AG10803 (cell line): Measurements from ENCODE around the gene FAM180B.

Source experiments
- DNase-seq: peaks from one replicate; pipeline ENCODE4 v3.0.0; 2010; ENCODE audit warnings: low read depth
- H3K4me3 ChIP-seq: 2 replicates; pipeline ENCODE4 v1.5.1; 2011; ENCODE audit warnings: mild to moderate bottlenecking, low read length, control low read depth
- TF ChIP-seq, protein P1 (sequence below): conservative IDR thresholded peaks from 2 replicates; pipeline ENCODE4 v1.5.1; 2011; ENCODE audit warnings: mild to moderate bottlenecking, low read length, control low read depth, inconsistent platforms

FAM180B gene

DNA sequence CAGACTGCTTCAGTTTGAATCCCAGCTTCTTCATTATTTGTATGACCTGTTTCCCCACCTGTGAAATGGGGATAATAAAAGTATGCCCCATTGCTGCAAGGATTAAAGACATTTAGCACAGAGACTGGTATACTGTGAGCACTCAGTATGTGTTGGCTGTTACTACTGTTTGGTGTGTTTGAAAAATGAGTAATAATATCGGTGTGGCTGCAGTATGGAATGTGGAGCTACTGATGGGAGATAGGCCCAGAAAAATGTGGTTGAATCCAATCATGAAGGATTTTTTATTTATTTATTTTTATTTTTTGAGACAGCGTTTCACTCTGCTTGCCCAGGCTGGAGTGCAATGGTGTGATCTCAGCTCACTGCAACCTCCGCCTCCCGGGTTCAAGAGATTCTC, 16.8 kb downstream of the FAM180B start:
- peak; percentile 42 for DNase-seq
- H3K4me3 ChIP-seq, result no peak overlapping the region
- TF ChIP-seq, protein P1, sequence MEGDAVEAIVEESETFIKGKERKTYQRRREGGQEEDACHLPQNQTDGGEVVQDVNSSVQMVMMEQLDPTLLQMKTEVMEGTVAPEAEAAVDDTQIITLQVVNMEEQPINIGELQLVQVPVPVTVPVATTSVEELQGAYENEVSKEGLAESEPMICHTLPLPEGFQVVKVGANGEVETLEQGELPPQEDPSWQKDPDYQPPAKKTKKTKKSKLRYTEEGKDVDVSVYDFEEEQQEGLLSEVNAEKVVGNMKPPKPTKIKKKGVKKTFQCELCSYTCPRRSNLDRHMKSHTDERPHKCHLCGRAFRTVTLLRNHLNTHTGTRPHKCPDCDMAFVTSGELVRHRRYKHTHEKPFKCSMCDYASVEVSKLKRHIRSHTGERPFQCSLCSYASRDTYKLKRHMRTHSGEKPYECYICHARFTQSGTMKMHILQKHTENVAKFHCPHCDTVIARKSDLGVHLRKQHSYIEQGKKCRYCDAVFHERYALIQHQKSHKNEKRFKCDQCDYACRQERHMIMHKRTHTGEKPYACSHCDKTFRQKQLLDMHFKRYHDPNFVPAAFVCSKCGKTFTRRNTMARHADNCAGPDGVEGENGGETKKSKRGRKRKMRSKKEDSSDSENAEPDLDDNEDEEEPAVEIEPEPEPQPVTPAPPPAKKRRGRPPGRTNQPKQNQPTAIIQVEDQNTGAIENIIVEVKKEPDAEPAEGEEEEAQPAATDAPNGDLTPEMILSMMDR, result no peak

DNA sequence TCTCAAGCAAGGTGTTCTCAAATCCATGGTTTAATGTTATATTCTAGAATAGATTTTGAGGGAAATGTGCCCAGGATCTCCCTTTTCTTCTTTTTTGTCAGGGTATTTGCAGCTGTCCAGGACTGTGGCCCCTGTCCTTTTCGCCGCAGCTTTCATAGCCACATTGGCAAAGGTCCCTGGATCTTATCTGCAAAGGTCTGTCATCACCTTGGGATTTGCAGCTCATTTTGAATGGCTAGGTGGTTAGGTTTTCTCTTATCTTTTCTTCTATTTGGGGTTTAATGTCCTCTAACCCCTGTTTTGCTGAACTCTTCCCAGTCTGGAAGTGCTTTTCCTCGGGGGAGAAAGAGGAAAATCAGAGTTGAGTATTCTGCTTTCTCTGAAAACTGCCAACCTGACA, 19.4 kb downstream of the FAM180B start:
- DNase-seq, result no peak
- TF ChIP-seq, protein P1, result no peak
- H3K4me3 ChIP-seq, result no peak overlapping the region

DNA sequence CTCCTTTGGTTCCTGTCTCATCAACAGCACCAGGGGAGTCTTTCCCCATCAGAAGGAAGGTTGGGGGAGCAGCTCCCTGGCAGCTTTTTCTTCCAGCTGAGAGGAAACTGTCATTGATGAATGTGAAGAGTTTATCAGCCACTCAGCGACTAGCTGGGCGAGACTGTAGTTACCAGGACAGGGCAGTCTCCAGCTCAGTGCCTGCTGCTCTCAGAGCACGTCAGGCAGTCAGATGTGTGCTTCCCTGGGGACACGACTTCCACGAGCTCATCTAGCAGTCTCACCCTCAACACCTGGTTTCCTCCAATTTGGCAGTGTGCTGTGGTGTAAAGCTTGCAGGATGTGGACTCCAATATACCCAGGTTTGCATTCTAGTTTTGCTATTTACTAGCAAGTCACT, 20.3 kb downstream of the FAM180B start:
- TF ChIP-seq, protein P1, result no peak
- DNase-seq, result peak; percentile 42
- H3K4me3 ChIP-seq, result no peak overlapping the region

DNA sequence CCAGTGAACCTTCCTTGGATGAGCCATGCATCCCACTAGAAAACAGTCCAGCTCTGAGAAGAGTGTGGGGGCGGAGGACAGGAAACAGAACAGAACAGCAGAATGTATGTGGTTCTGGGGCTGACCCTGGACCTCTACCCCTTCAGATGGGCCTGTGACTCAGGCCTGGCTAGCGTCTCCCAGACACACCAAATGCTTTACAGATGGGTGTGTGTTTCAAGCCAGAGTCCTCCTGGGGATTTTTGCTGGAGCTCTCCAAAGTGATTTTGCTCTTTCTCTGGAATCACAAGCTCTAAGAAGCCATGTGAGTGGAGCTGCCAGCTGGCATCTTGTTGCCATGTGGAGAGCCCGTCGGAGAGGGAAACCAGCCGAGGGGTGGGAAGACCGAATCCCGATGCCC, 20.9 kb downstream of the FAM180B start:
- H3K4me3 ChIP-seq, result peak overlapping the region; percentile 26
- DNase-seq, result peak; percentile 91
- TF ChIP-seq, protein P1, result no peak

DNA sequence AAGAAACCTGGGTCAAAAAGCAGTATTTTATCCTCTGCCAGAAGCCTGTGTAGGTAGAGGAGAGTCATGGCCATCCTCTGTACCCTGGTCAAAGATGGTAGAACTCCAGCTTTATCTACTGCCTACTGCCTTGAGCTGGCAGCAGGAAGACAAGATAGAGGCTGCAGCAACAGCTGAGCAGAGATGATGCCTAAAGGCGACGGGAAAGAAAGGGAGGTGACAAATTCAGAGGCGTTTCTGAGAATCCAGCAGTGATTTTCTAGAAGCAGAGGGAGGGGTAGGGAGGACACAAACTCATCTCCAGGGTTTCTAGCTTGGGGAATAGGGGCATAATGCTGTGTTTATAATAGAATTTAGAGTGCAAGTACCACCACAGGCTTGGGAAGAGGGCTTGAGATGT, 23.2 kb downstream of the FAM180B start:
- no peak overlapping the region for H3K4me3 ChIP-seq
- TF ChIP-seq, protein P1, result no peak
- no peak for DNase-seq

DNA sequence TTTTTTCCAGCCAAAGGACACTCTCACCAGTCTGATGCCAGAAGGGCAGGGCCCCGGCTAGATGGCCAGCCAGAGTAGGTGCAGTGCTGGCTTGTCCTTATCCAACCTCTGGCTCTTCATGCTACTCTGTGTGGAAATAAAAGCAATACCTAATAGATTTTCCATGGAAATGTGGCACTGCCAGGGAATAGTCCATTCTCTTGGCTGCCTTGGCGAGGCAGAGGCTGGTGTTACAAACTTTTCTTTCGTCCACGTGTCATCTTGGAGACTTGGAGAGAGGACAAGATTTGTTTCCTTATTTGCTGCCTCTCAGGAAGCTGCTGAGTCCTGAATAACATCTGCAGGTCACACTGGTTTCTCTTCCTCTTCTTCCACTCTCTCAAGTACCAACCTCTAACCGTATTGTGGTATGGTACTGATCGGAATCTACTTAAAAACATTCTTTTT, 24.9 kb downstream of the FAM180B start:
- H3K4me3 ChIP-seq, result no peak overlapping the region
- TF ChIP-seq, protein P1, result no peak
- peak; percentile 53 for DNase-seq

DNA sequence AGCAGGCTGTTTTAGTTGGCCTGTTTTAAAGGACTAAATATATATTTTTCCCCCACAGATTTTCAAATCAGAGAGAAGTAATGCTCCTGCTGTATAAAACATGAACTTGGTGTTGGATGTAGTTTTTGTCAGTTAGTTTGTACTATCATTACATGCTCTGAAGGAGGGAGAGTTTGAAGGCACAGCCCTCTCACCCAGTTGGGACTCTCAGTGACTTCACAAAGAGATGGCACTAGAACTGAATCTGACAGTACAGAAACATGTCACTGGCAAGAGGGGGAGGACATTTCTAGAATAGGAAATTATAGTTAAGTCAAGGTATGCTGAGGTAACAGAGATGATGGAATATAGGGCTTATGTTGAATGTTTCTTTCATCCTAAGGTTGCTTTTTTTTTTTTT, 28.8 kb downstream of the FAM180B start:
- no peak for DNase-seq
- H3K4me3 ChIP-seq, result no peak overlapping the region
- TF ChIP-seq, protein P1, result no peak
